Sigmoid colon (tissue), 7 donors: Measurements from ENCODE around the gene NTN1. TPM values are rescaled to one million over a fixed set of nuclear protein-coding genes. Genes with fewer than 3 reads are reported as not detected.

Experiments used
- DNase-seq: peaks from one replicate; pipeline ENCODE4 v3.0.0-alpha.2; 2019
- H3K27ac ChIP-seq, 4 donors: fragments of 200-600 bp; sonication (generic); one replicate each; pipeline ENCODE4 v1.5.1; 2016 to 2019; ENCODE audit warnings: mild to moderate bottlenecking in 1 of 4
- H3K27me3 ChIP-seq, 3 donors: fragments of 200-600 bp; sonication (generic); one replicate each; pipeline ENCODE4 v1.5.1; 2019; ENCODE audit warnings: mild to moderate bottlenecking in 1 of 3
- H3K36me3 ChIP-seq, 4 donors: fragments of 200-600 bp; sonication (generic); one replicate each; pipeline ENCODE4 v1.5.1; 2016 to 2019
- H3K4me1 ChIP-seq, 4 donors: fragments of 200-600 bp; sonication (generic); one replicate each; pipeline ENCODE4 v1.5.1; 2017 to 2019
- H3K4me3 ChIP-seq, 4 donors: fragments of 200-600 bp; sonication (generic); one replicate each; pipeline ENCODE4 v1.5.1; 2017 to 2019; ENCODE audit warnings: mild to moderate bottlenecking in 2 of 4, moderate library complexity in 1 of 4
- H3K9me3 ChIP-seq, 4 donors: fragments of 200-600 bp in 3 of 4; sonication (generic) in 3 of 4; one replicate each; pipeline versions ENCODE4 v1.5.1 to v1.6.1; 2013 to 2019
- EP300 ChIP-seq, 4 donors: sonication (generic); formaldehyde crosslinking; IDR thresholded peaks; one replicate each; pipeline ENCODE4 v1.6.1; 2017; ENCODE audit warnings: antibody characterized with exemption in 4 of 4
- POLR2A ChIP-seq, 2 donors: fragments of 450-650 bp; IDR thresholded peaks; one replicate each; pipeline ENCODE4 v1.6.1; 2016; ENCODE audit warnings: antibody characterized with exemption in 2 of 2, mild to moderate bottlenecking in 2 of 2, moderate library complexity in 2 of 2
- POLR2AphosphoS5 ChIP-seq, 4 donors: sonication (generic); formaldehyde crosslinking; IDR thresholded peaks; one replicate each; pipeline ENCODE4 v1.6.1; 2017; ENCODE audit warnings: antibody characterized with exemption in 4 of 4
- WGBS, 2 donors: extraction: QIAGEN DNeasy Blood & Tissue Kit; methylation state at CpG; one replicate each; pipeline ENCODE4 v1.1.7; 2013; 5-methylcytosine and 5-hydroxymethylcytosine counted together
- intact Hi-C: fragments of 100-400 bp; cut with DNase I; formaldehyde crosslinking; loops from one replicate; pipeline ENCODE4 v1.15.1; 2023
- polyA plus RNA-seq, 3 donors: library from polyadenylated mRNA; stranded (reverse); fragments of 200-250 nt; gene quantifications; one replicate each; pipeline ENCODE4 v1.2.3, GENCODE V29; 2013
- total RNA-seq, 4 donors: library from RNA; depleted of rRNA; stranded (reverse); fragments of >200 nt; gene quantifications; one replicate each; pipeline ENCODE4 v1.1.0, GENCODE V29; 2016
- TF ChIP-seq, protein P1 (sequence below), 4 experiments: fragments of 450-650 bp in 3 of 4; fragments of 200-600 bp in 1 of 4; IDR thresholded peaks; one replicate each; pipeline ENCODE4 v1.5.1; 2016 to 2019; ENCODE audit warnings: antibody characterized with exemption in 4 of 4, mild to moderate bottlenecking in 3 of 4, moderate library complexity in 2 of 4
- donor health status: healthy with polysubstance abuse.
- donor health status: Bipolar disorder and iron deficiency.
- donor health status: healthy.

The NTN1 gene
- total and polyA plus RNA-seq, 7 donors: 0.69 to 20.3 (median 10.5) TPM

- H3K4me1 ChIP-seq: peaks cover 3 to 52% (median 48%) of the 10 kb centered on the region in 4 donors
- H3K9me3 ChIP-seq: no peaks in the 10 kb centered on the region
- H3K27ac ChIP-seq: peak overlapping the region; percentile 92 to 96 (median 95)
- no peak for TF ChIP-seq POLR2AphosphoS5 (IDR thresholded peaks at IDR 0.05)
- no peak for TF ChIP-seq POLR2A (IDR thresholded peaks at IDR 0.05)
- TF ChIP-seq EP300 (IDR thresholded peaks at IDR 0.05): no peak
- TF ChIP-seq, protein P1, sequence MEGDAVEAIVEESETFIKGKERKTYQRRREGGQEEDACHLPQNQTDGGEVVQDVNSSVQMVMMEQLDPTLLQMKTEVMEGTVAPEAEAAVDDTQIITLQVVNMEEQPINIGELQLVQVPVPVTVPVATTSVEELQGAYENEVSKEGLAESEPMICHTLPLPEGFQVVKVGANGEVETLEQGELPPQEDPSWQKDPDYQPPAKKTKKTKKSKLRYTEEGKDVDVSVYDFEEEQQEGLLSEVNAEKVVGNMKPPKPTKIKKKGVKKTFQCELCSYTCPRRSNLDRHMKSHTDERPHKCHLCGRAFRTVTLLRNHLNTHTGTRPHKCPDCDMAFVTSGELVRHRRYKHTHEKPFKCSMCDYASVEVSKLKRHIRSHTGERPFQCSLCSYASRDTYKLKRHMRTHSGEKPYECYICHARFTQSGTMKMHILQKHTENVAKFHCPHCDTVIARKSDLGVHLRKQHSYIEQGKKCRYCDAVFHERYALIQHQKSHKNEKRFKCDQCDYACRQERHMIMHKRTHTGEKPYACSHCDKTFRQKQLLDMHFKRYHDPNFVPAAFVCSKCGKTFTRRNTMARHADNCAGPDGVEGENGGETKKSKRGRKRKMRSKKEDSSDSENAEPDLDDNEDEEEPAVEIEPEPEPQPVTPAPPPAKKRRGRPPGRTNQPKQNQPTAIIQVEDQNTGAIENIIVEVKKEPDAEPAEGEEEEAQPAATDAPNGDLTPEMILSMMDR (IDR thresholded peaks at IDR 0.05): no peak
- 34 to 36% methylated on average over 27 of the region's 27 CpGs for WGBS, 2 donors
- intact Hi-C loops: loop anchor here (2.0 to 5.0 kb wide), 2 partner anchors 122 to 237 kb away; no protein-coding TSS in a partner anchor
- no peaks in the 10 kb centered on the region for H3K36me3 ChIP-seq
- H3K4me3 ChIP-seq: peak overlapping the region; percentile 12 to 54 (median 51)
- DNase-seq: no peak
- H3K27me3 ChIP-seq: no peaks in the 10 kb centered on the region
Measured at GRCh38 chr17:9239246-9239792, 218.0 kb downstream of the NTN1 start.

- Histone ChIP-seq H3K4me3 (peak overlapping the region; percentile 27 to 54 (median 51)), H3K27ac (peak overlapping the region; percentile 92 to 96 (median 95)), H3K27me3 (no peaks in the 10 kb centered on the region), H3K4me1 (peaks cover 3 to 59% (median 55%) of the 10 kb centered on the region in 4 donors), H3K36me3 (no peaks in the 10 kb centered on the region), H3K9me3 (no peaks in the 10 kb centered on the region)
- DNase-seq: peak; percentile 93
- 1% methylated on average over 84 of the region's 84 CpGs for WGBS, 2 donors
- intact Hi-C loops: loop anchor here (2.0 to 5.0 kb wide), 4 partner anchors 123 to 858 kb away; partner anchors contain the start of genes NTN1 and RPL26
- peak in 1 of 2 donors; percentile 40 for TF ChIP-seq POLR2A (IDR thresholded peaks at IDR 0.05)
- no peak for TF ChIP-seq EP300 (IDR thresholded peaks at IDR 0.05)
- TF ChIP-seq, protein P1 (IDR thresholded peaks at IDR 0.05): no peak
- TF ChIP-seq POLR2AphosphoS5 (IDR thresholded peaks at IDR 0.05): peak; percentile 78 to 88 (median 84)
Measured at GRCh38 chr17:9239793-9240658, 218.7 kb downstream of the NTN1 start.

DNA sequence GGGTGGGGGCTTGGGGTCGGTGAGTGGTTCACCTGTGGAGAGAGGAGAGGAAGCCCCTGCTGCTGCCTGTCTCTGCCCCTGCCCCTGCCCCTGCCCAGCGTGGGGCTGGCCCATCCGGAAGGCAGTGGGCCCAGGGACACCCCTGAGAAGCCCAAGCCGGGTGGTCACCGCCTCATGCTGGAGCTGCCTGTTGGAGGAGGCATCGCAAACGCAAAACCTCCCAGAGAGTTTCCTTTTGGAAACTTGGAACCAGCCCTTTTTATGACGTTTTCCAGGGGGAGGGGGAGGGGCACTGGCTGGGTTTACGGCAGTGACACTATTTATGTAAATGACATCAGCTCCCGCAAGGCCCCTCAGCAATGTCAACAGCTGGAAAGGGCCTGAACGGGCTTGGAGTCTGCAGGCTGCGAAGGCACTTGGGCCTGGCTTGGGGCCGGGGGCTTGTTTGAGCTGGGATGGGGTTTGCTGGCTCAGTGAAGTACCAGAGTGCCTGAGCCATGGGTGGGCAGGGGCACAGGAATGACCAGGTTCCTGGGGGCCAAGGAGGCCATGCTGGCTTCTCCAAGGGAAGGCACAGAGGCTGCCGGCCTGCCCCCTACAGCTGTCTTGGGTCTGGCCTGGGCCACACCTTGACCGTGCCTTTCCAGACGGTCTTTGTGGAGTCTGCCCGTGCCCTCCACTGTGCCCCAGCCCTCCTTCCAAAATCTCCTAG, 219.5 kb downstream of the NTN1 start:
- WGBS, 2 donors: 28 to 52% methylated on average over 17 of the region's 17 CpGs
- no peaks in the 10 kb centered on the region for H3K36me3 ChIP-seq
- intact Hi-C loops: loop anchor here (5.0 kb wide), 2 partner anchors 219 to 859 kb away; partner anchors contain the start of genes NTN1 and RPL26
- H3K27ac ChIP-seq: peak overlapping the region; percentile 92 to 96 (median 95)
- H3K9me3 ChIP-seq: no peaks in the 10 kb centered on the region
- peaks cover 3 to 62% (median 57%) of the 10 kb centered on the region in 4 donors for H3K4me1 ChIP-seq
- TF ChIP-seq EP300 (IDR thresholded peaks at IDR 0.05) (peak in 2 of 4 donors; percentile 56 to 73), POLR2A (IDR thresholded peaks at IDR 0.05) (peak in 1 of 2 donors; percentile 11), POLR2AphosphoS5 (IDR thresholded peaks at IDR 0.05) (peak; percentile 66 to 84 (median 71))
- TF ChIP-seq, protein P1 (IDR thresholded peaks at IDR 0.05): no peak
- peak overlapping the region; percentile 27 to 54 (median 51) for H3K4me3 ChIP-seq
- DNase-seq: peak; percentile 93
- no peaks in the 10 kb centered on the region for H3K27me3 ChIP-seq

DNA sequence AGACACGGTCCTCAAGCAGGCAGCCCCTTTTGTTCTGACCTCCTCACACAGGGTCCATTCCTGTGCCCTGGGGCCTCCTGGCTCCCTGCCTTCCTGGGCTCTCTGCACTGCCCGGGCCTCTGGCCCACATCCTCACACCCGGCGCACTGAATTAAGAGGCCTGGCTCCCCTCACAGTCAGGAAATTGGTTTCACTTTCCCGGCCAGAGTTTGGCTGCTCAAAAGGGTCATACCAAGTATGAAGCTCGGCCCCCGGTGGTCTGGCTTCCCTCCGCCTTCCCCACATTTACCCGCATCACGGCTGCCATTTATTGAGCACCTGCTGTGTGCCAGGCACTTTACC, 220.0 kb downstream of the NTN1 start:
- Histone ChIP-seq H3K4me1 (peaks cover 3 to 62% (median 57%) of the 10 kb centered on the region in 4 donors), H3K4me3 (no peak overlapping the region), H3K27ac (peak overlapping the region; percentile 92 to 96 (median 95)), H3K36me3 (no peaks in the 10 kb centered on the region), H3K9me3 (no peaks in the 10 kb centered on the region), H3K27me3 (no peaks in the 10 kb centered on the region)
- 52 to 72% methylated on average over 10 of the region's 10 CpGs for WGBS, 2 donors
- intact Hi-C loops: loop anchor here (5.0 kb wide), 2 partner anchors 219 to 859 kb away; partner anchors contain the start of genes NTN1 and RPL26
- TF ChIP-seq EP300 (IDR thresholded peaks at IDR 0.05) (no peak), POLR2AphosphoS5 (IDR thresholded peaks at IDR 0.05) (peak in 3 of 4 donors; percentile 43 to 60 (median 45)), POLR2A (IDR thresholded peaks at IDR 0.05) (no peak)
- peak; percentile 87 for DNase-seq
